ENCODE measurements around the gene ARPC2. TPM values are rescaled to one million over a fixed set of nuclear protein-coding genes. Genes with fewer than 3 reads are reported as not detected.

The ARPC2 gene
- total and polyA plus RNA-seq, 10 of the 15 experiments (the other 5 are each of a cell fraction or from before 2014, with no cell fraction given): 440 to 980 (median 709) TPM

DNA sequence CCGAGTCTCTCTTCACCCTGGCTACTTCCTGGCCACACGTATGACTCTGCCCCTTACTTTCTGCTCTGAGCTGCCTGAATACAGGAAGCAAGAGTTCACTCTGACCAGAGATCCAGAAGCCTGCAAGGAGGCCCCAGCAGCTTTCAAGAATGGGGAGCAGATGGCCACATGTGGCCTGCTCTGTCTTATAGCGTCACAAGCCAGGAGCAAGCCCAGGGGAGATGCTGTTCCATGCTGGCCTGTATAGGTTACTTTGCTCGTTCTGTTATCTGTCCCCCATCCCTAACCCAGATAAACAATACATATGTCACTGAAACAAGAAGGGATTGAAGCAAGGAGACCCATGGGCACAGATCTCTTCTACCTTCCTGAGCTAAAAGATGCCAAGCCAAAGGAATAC, 57.6 kb downstream of the ARPC2 start (continued):
- TF ChIP-seq, protein P1, sequence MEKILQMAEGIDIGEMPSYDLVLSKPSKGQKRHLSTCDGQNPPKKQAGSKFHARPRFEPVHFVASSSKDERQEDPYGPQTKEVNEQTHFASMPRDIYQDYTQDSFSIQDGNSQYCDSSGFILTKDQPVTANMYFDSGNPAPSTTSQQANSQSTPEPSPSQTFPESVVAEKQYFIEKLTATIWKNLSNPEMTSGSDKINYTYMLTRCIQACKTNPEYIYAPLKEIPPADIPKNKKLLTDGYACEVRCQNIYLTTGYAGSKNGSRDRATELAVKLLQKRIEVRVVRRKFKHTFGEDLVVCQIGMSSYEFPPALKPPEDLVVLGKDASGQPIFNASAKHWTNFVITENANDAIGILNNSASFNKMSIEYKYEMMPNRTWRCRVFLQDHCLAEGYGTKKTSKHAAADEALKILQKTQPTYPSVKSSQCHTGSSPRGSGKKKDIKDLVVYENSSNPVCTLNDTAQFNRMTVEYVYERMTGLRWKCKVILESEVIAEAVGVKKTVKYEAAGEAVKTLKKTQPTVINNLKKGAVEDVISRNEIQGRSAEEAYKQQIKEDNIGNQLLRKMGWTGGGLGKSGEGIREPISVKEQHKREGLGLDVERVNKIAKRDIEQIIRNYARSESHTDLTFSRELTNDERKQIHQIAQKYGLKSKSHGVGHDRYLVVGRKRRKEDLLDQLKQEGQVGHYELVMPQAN (conservative IDR thresholded peaks at IDR 0.05): no peak

DNA sequence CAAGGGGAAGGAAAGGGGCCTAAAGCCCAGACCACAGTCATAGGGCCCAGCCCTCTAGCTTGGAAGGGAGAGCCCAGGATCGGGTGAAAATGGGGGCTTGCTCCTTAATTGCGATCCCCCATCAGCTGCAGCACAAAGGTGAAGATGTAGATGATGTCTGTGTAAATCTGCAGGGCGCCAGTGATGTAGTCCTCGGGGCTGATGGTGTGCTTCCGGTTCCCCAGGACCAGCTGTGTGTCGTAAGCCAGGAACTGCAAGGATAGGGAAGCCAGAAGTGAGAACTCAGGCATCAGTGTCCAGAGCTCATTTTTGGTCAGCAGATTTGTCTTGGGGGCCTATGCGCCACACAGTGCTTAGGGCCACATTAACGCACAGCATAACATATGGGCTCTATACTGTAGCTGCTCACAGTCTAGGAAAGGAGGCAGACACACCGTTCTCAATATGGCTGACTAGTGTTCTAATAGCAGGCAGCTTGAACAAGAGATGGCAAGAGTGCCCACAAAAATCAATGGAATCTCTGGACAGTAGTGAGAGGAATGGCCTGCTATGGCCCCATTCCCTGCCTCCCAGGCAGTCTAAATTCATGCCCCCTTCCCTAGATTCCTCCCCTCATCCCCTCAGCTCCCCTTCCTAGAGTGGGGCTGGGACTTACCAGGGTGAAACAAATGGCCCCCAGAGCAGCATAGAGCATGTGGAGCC, 58.5 kb downstream of the ARPC2 start:
- no peak for FAIRE-seq
- peaks cover 28% of the 10 kb centered on the region in 2 experiments for H3K36me3 ChIP-seq (ENCODE audit: control insufficient read depth in 2 of 2, insufficient read depth in 2 of 2, low read length in 1 of 2)
- H3K27ac ChIP-seq (ENCODE audit: control insufficient read depth, insufficient read depth): no peak overlapping the region

More for the DNA sequence above, 58.5 kb downstream of the ARPC2 start:
- ChIA-PET SMC1A (ENCODE audit: uncharacterized antibody, unreplicated experiment) (interaction anchor here (0.9 to 7.6 kb wide), 5 partner anchors 13 to 90 kb away, joined by 3 to 194 read pairs (median 4); partner anchors contain the start of gene TMBIM1), RAD21 (ENCODE audit: unreplicated experiment) (interaction anchor here (1.4 to 7.3 kb wide), 3 partner anchors 9 to 81 kb away, joined by 3 to 141 read pairs (median 6); partner anchors contain the start of gene CATIP), CTCF (interaction anchor here (0.7 to 7.0 kb wide), 8 partner anchors 9 to 373 kb away, joined by 3 to 154 read pairs (median 4); partner anchors contain the start of genes CATIP and TMBIM1), POLR2A (interaction anchor here (0.6 to 6.8 kb wide), 3 partner anchors 11 to 320 kb away, joined by 5 to 84 read pairs (median 9); no protein-coding TSS in a partner anchor)
- Histone ChIP-seq H3K9ac (ENCODE audit: control insufficient read depth, insufficient read depth, low read length) (no peak overlapping the region), H3K9me3 (replicated peaks; ENCODE audit: control insufficient read depth, insufficient read depth, low read length) (no peaks in the 10 kb centered on the region), H3K4me2 (ENCODE audit: control insufficient read depth, insufficient read depth) (no peak overlapping the region), H2AFZ (ENCODE audit: control insufficient read depth, low read depth, low read length) (no peak overlapping the region), H3K27me3 (replicated peaks in 1 of 2; ENCODE audit: control insufficient read depth in 2 of 2, insufficient read depth in 2 of 2, low read length in 1 of 2) (no peaks in the 10 kb centered on the region), H3K4me3 (no peak overlapping the region), H3K79me2 (ENCODE audit: control insufficient read depth, insufficient read depth, low read length) (peaks cover 9% of the 10 kb centered on the region), H3K4me1 (ENCODE audit: control insufficient read depth, insufficient read depth, low read length) (peaks cover 15% of the 10 kb centered on the region), H4K20me1 (ENCODE audit: control insufficient read depth, insufficient read depth) (no peaks in the 10 kb centered on the region)
- ATAC-seq (no peak), DNase-seq (ENCODE audit: low read depth, low spot score) (no peak)
- BruUV-seq (replicated peaks): no TSS peak
- no peak for TF ChIP-seq NFXL1 (IDR thresholded peaks at IDR 0.05; ENCODE audit: borderline replicate concordance)
- WGBS (ENCODE audit: insufficient coverage, insufficient replicate concordance, low lambda C conversion rate, missing lambda C conversion rate): 94% methylated on average over 9 of the region's 9 CpGs
- intact Hi-C loops (cut with micrococcal nuclease; ENCODE audit: unreplicated experiment) (no loop called here), in situ Hi-C loops (cut with MboI) (loop anchor here (25.0 kb wide), 1 partner anchor 112 kb away; the partner anchor contains the start of genes CTDSP1 and SLC11A1)

Data from GM12878 (cell line).